ENCODE results near the gene STK17A. TPM values are rescaled to one million over a fixed set of nuclear protein-coding genes. Genes with fewer than 3 reads are reported as not detected.

The STK17A gene
- total and polyA plus RNA-seq, 2 of the 8 experiments (the other 6 are each of a cell fraction or from before 2014, with no cell fraction given): 2.2 to 12.2 TPM

- no peak for TF ChIP-seq SIX5 (IDR thresholded peaks at IDR 0.05; ENCODE audit: low read depth, low read length)
- TF ChIP-seq SP1 (IDR thresholded peaks at IDR 0.05; ENCODE audit: low read depth, low read length): no peak
- no peak for TF ChIP-seq HDAC6 (IDR thresholded peaks at IDR 0.05; ENCODE audit: low read depth, low read length)
- TF ChIP-seq ASH2L (IDR thresholded peaks at IDR 0.05; ENCODE audit: low read length): no peak
- no peak for TF ChIP-seq MAX (IDR thresholded peaks at IDR 0.05)
- no peak for TF ChIP-seq RFX5 (IDR thresholded peaks at IDR 0.05; ENCODE audit: borderline replicate concordance, low read depth, low read length)
These were observed 23.0 kb upstream of the STK17A start (continued) for GRCh38 chr7:43559946-43560335.
